HG03064 (cell line): ENCODE results near the gene RHOBTB1.
"Not testable (repeated sequence)": the region's sequence is repeated elsewhere in the genome, so short reads cannot be mapped to it uniquely, and the experiment has no call there.

ENCODE experiments used
- ATAC-seq: cut with Tn5 transposase; IDR thresholded peaks from one replicate; pipeline ENCODE4 v1.9.1; 2021; ENCODE audit warnings: low read depth; ENCODE audit not compliant: unreplicated experiment

The RHOBTB1 gene

GRCh38 chr10:60908896-60909295, 35.1 kb downstream of the RHOBTB1 start:
- no peak for ATAC-seq

- no peak for ATAC-seq
Observed at GRCh38 chr10:60908031-60908430, 36.0 kb downstream of the RHOBTB1 start.

GRCh38 chr10:60907236-60907635, 36.7 kb downstream of the RHOBTB1 start:
- no peak for ATAC-seq

GRCh38 chr10:60906825-60907224, 37.2 kb downstream of the RHOBTB1 start:
- ATAC-seq = not testable (repeated sequence)

- ATAC-seq = no peak
Observed at GRCh38 chr10:60906411-60906810, 37.6 kb downstream of the RHOBTB1 start.

- no peak for ATAC-seq
Observed at GRCh38 chr10:60905580-60905979, 38.4 kb downstream of the RHOBTB1 start.

GRCh38 chr10:60903096-60903495, 40.9 kb downstream of the RHOBTB1 start:
- no peak for ATAC-seq

GRCh38 chr10:60901561-60902235, 42.3 kb downstream of the RHOBTB1 start:
- ATAC-seq = no peak

GRCh38 chr10:60899266-60899665, 44.7 kb downstream of the RHOBTB1 start:
- no peak for ATAC-seq

GRCh38 chr10:60898321-60898720, 45.7 kb downstream of the RHOBTB1 start:
- no peak for ATAC-seq

- ATAC-seq = no peak
Observed at GRCh38 chr10:60896810-60897209, 47.2 kb downstream of the RHOBTB1 start.

- no peak for ATAC-seq
Observed at GRCh38 chr10:60896033-60896432, 48.0 kb downstream of the RHOBTB1 start.

GRCh38 chr10:60894786-60895185, 49.2 kb downstream of the RHOBTB1 start:
- ATAC-seq = no peak

GRCh38 chr10:60893231-60893630, 50.8 kb downstream of the RHOBTB1 start:
- ATAC-seq = no peak

- ATAC-seq = no peak
Observed at GRCh38 chr10:60892571-60892970, 51.4 kb downstream of the RHOBTB1 start.

- no peak for ATAC-seq
Observed at GRCh38 chr10:60890811-60891210, 53.2 kb downstream of the RHOBTB1 start.

GRCh38 chr10:60883187-60883586, 60.8 kb downstream of the RHOBTB1 start:
- ATAC-seq = no peak

- ATAC-seq = no peak
Observed at GRCh38 chr10:60878224-60878623, 65.8 kb downstream of the RHOBTB1 start.

- ATAC-seq = no peak
Observed at GRCh38 chr10:60877777-60878120, 66.2 kb downstream of the RHOBTB1 start.

GRCh38 chr10:60877061-60877776, 66.8 kb downstream of the RHOBTB1 start:
- no peak for ATAC-seq

- ATAC-seq = no peak
Observed at GRCh38 chr10:60873758-60874157, 70.2 kb downstream of the RHOBTB1 start.

GRCh38 chr10:60872451-60872850, 71.5 kb downstream of the RHOBTB1 start:
- no peak for ATAC-seq
